Inferior parietal cortex (tissue), 1 donor: ENCODE data around the gene NQO2.

Source experiments
- DNase-seq: peaks from one replicate; pipeline ENCODE4 v3.0.0-alpha.2; 2016; ENCODE audit errors: extremely low spot score

The NQO2 gene, protein sequence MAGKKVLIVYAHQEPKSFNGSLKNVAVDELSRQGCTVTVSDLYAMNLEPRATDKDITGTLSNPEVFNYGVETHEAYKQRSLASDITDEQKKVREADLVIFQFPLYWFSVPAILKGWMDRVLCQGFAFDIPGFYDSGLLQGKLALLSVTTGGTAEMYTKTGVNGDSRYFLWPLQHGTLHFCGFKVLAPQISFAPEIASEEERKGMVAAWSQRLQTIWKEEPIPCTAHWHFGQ

DNA sequence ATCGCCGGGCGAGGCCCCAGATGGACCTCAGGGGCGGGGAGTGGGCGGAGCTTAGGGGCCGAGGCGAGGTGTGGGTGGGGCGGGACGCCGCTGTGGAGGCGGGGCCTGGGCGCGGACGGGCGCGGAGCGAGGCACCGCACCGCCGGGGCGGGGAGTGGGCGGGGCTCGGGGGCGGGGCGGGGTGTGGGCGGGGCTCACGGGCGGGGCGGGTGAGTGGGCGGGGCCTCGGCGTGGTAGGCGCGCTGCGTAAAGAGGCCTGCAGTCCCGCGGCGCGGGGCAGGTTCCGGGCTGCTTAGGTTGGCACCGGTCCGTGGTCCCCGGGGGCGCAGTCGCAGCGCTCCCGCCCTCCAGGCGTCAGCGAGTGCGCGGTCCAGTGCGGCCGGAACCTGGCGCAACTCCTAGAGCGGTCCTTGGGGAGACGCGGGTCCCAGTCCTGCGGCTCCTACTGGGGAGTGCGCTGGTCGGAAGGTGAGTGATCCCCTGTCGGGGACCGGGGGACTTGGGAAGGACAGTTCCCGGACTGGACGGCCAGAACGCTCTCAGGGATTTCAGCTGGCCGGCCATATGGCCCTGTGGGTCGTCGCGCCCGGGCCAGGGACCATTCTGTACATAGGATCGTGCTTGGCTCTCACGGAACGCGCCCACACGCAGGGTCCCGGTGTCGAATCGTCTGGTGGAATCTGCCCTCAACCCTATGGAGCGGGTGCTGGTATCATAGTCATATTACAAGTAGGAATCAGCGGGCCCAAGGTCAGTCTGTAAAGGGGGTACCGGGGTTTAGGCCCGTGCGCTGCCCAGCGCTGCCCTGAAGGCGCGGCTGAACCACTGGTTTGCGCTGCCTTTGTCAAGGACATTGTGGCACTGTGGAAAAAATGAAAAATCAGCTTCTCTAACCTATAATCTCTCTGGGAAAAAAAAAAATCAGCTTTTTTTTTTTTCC lies at the start of gene NQO2:
Gene NQO2 (plus strand): TSS at position 277 of the 940 bp plus-strand sequence. CDS start 6,659 bp downstream, outside the sequence.
- peak; percentile 82 for DNase-seq

DNA sequence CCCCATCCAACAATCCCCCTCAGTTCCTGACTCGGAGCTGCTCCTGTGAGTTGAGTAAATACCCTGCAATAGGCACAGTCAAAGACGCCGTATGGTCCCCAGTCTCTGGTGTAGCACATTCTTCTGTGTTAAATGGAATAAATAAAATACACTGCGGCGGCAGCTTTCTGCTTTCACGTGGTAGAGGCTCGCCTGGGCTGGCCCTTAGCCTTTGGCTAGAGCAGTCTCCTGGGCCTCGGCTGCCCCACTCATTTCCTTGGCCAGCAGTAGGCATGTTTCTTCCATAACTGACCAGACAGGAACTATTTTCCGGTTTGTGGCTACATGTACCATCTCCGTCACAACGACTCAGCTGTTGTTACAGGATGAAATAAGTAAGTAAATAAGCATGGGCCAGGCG lies 49.0 kb upstream of the NQO2 start:
- no peak for DNase-seq

DNA sequence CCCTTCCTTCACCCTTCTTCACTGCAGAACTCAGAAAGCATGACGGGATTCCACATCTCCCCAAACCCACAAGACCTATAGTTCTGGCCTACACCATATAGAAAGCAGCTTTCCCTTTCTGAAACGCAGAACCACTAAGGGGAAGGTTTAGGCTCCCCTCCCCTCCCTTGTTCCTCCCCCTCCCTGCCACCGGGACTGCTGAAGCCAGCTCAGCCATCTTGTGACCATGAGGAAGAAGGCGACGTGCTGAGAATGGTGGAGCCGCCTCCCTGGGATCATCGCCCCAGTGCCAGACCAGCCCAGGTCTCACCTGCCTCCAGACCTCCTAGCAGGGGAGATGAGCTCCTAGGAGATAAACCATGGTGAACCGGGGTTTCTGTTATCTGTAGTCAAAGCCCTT lies 48.0 kb upstream of the NQO2 start:
- no peak for DNase-seq

DNA sequence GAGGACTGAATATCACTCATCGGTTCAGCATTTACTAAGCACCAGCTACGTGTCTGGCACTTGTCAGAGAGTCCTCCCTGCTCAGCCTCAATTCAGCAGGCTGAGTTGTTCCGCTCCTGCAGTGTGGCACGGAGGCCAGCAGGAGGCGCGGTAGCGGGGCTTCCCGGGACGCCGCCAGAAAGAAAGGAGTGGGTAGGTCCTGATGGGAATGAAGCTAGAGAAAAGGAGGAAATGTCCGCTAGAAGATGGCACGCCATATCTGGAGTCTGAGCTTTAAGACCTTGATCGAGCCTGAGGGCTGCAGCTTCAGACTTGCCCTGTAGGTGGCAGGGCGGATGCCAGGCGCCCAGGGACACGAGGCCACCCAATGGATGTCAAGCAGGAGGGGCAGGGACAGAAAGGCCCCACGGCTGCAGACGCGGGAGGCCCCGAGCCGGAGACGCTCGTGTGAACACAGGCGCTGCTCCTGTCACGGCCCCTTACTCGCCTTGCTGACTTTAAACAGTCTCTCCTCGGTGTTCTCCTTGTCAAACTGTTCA lies 47.1 kb upstream of the NQO2 start:
- peak; percentile 66 for DNase-seq

DNA sequence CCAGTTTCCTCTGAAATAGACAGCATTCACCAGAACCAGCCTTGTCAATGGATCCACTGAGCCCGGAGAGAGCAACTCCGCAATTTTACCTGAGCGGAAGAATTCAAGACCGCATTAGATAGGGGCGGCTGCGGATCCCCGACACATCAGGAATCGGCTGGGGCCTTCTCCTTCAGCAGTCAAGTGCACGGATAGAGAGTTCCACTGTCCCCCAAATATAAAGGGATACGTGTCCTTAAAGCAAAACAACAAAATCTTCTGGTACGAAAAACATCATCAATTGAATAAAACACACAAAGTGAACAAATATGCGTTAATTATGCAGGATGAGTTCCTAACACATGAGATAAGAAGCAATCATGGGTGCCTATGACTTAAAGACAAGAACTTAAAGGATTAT lies 46.6 kb upstream of the NQO2 start:
- DNase-seq, result no peak

DNA sequence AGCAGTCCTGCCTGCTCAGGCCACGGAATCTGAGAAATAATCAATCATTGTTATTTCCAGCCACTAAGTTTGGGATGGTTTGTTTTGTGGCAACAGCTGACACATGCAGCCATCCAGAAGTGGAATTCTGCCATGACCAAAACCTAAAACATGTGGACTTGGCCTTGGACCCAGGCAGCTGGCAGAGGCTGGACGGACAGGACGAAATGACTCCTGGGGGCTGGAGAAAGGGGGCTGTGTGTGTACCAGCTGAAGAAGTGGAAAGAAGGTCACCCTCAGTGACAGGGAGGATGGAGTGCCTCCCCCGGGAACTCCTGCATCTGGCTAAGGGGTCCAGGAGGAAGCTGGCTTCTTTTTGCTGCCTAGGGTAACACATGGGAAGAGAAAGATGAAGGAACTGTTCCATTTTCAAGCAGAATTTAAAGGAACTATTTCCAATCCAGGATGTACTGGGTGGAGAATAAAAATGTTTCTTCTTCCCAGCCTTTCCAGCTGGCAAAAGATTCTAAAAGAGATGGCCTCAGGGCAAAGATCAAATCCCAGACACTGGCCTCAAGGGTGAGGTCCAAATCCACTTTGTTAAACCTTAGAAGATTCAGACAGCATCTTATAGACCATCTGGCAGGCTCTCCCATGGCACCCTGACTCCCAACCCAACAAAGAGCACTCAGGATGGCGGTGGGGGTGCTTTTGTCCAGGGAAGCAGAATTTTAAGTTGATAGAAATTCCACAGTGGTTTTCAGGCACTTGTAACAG lies 42.6 kb upstream of the NQO2 start:
- no peak for DNase-seq

DNA sequence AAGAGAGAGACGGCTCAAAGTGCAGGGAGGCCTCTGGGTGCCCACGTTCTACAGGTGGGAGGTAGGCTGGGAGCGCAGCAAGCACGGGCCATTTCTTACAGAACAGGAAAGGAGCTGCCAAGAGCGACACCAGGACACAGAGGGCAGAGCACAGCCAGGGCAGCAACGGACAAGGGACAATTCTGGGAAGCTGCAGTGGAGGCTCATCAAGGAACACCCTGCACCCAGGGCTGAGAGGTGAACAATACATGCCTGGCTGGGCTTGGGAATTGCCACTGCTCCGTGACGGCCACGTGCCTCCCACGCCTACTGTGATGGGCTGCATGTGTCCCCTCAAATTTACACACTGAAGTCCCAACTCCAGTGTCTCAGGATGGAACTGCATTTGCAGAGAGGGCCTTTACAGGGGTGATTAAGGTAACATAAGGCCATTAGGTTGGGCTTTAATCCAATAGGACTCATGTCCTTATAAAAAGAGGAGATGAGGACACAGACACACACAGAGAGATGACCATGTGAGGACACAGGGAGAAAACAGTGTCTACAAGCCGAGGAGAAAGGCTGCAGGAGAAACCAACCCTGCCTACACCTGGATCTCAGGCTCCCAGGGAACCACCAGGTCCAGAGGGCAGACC lies 41.9 kb upstream of the NQO2 start:
- DNase-seq, result no peak

DNA sequence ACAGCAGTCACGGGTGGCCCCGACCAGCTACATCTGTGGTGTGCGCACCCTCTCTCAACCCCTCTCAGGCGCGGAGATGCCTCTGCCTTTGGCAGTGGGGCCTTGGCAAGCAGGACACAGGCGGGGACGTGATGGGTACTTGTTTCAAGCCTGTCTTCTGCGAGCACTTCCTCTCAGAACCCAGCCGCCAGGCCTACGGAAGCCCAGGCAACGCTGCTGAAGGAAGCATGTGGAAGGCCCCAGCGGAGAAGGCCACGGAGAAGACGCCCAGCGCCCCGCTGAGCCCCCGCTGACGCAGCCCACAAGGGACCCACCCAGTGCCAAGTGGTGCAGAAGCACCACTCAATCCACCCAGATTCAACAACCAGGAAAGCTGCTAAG lies 41.4 kb upstream of the NQO2 start:
- no peak for DNase-seq

DNA sequence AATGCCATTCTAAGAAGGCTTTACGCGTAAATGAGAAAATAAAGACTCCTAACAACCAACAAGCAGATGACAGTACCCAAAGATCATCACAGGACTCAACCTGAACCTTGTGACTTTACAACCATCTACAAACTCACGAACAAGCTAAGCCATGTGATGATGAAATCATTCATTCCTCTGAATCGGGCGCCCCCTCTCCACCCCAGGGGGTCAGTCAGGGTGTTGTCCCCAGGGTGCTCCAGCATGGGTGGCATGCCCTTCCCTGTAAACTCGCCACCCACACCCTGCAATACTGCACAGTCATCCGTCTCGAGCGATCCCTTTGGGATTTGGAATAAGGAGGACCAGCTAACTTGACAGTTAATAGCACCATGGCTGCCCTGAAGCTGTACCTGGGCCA lies 40.9 kb upstream of the NQO2 start:
- no peak for DNase-seq

DNA sequence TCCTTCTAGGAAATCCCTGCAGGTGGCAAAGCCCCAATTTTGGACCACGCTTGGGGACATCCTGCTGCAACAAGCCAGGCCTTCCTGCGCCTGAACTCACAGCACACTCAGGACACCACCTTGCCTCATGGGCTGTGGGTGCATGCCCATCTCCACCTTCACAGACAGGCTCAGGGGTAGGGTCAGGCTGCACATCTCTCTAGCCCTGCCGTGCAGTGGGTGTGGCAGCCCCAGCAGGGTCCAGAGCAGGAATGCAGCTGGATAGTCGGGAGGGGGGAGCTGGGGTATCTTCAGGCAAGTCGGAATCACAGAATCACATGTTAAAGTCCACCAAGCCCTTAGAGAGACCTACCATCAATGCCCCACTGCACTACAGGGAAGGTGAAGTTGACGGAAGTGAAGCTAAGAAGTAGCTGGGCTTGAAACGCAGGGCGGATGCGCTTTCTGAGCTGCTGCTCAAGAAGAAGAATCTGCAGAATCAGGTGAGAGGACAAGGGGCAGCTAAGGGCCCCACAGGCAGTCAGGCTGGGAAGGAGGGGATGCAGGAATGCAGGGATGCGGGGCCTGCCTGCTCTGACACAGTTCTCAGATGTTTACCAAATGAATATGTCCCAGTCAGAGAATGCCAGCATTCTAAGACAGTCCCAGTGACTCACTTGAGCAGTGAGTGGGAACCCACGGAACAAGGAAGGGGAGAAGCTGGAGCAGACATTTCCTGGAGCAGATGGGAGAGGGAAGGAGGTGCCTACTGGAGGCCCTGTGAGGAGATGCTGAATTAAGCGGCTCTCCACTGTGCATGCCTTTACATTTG lies 39.6 kb upstream of the NQO2 start:
- DNase-seq, result no peak

DNA sequence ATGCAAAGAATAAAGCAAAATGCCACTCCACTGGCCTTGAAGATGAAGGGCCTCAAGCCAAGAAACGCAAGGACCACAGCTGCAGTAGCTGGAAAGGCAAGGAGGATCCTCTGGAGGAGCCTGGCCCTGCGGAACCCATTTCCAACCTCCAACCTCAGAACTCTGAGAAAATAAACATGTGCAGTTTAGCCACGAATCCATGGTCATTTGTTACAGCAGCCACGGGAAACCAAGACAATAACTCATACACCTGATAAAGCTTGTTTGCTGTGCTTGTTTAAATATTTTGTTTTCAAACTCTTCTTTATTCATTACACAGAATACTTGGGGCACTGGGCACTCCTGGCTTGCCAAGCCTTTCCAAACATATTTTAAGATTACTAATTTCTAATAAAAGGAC lies 38.8 kb upstream of the NQO2 start:
- DNase-seq, result no peak

DNA sequence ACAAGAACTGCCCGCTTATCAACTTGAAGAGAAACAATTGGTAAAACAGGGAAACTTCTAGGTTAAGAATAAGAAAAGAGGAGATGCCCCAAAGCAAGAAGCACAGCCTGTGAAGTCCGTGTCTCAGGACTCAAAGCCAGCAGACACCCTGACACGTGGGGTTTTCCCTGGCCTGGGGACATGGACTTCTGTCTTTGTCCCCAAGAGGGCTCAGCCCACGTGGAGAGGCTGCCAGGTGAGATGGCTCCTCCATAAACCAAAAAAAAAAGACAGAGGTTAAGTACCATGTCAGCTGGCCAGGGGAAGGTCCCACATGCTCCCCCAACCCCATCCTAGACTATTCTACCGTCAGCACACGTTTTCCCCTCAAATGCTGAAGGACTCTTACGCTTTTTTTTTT lies 38.2 kb upstream of the NQO2 start:
- DNase-seq, result no peak

DNA sequence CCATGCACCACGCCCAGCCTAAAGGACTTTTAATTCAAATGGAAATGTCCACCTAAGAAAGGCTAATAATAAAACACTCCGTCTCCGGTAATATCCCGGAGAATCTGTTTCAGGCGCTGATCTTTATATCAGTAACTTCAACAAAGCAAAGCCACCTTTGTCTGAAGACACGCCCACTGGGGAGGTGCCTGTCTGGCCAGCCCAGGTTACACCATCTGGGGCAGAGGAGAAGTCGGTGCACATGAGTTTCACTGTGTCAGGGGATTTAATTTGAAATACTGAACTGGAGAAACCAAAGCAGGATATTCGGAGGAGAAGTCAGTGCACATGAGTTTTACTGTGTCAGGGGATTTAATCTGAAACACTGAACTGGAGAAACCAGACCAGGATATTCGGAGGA lies 37.7 kb upstream of the NQO2 start:
- no peak for DNase-seq

DNA sequence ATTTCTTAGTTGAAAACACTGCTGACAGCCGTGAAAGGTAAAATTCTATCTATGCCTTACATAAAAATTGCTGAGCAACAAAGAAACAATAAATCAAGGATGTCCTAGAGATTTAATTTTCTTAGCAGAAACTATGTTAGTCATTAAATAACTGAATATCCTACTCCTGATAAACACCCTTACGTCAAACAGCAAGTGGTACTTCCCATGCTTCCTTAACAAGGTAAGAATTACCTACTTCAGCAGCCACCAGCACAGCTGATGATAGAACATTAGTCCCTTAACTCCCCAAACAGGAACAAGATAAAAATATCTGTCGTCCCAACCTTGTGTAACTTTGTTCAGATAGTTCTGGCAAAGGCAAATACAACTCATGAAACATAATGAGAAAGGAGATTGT lies 37.1 kb upstream of the NQO2 start:
- DNase-seq, result no peak

DNA sequence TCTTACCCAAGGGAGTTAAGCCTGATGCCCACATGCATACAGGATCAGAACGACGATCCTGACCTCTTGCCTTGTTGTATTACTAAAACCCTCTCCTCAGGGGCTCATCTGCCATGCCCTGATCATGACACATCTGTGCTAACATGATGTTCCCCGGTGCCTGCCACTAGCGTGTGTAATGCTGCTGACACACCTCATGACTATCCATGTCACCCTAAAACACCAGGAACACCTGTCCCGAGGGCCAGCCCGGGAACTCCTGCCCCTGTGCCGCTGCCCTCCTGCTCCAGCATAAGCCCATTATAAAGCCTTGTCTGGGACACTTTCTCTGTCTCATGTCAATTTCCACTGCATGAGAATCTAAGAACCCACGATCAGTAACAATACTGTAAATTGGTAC lies 35.9 kb upstream of the NQO2 start:
- no peak for DNase-seq

DNA sequence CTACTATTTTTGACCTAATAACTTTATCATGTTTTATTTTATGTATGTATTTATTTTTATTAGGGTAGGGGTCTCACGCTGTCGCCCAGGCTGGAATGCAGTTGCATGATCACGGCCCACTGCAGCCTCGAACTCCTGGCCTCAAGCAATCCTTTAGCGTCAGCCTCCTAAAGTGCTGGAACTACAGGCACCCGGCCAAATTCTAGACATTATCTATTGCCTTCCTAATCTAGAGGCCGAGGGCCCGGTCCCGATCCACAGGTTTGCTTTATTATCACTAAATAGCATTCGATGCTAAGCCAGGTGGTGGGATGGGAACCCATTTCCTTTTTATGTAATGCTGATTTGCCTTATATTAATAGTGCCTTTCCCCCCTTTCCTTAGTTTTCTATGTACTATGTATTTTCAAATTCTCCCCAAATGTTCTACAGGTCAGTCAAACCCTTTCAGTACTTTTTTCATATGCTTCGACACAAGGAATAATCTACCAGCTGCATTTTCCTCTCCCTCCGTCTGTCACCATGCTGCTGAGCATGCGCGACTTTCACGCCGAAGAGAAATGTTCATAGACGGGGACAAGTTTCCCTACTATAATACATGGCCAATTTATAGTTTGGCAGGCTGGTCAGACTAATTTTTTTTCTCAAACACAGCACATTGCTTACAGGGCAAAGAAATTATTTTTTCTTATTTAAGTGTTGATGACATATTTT lies 34.7 kb upstream of the NQO2 start:
- DNase-seq, result no peak

DNA sequence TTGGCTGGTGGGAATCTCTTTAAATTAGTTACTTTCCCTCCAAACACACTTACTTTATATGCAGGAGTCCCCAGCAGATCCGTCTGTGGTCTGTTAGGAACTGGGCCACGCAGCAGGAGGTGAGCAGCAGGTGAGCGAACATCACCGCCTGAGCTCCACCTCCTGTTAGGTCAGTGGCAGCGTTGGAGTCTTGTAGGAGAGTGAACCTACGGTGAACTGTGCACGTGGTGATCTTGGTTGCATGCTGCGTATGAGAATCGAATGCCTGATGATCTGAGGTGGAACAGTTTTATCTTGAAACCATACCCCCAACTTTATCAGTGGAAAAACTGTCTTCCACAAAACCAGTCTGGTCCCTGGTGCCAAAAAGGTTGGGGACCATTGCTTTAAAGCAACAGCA lies 33.3 kb upstream of the NQO2 start:
- DNase-seq, result no peak

DNA sequence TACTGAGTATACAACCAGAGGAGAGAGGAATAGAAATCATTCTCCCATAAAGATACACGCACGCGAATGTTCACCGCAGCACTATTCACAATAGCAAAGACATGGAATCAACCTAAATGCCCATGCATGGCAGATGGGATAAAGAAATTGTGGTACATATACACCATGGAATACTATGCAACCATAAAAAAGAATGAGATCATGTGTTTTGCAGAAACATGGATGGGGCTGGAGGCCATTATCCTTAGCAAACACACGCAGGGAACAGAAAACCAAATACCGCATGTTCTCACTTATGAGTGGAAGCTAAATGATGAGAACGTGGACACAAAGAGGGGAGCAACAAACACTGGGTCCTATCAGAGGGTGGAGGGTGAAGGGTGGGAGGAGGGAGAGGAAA lies 31.8 kb upstream of the NQO2 start:
- DNase-seq, result no peak

DNA sequence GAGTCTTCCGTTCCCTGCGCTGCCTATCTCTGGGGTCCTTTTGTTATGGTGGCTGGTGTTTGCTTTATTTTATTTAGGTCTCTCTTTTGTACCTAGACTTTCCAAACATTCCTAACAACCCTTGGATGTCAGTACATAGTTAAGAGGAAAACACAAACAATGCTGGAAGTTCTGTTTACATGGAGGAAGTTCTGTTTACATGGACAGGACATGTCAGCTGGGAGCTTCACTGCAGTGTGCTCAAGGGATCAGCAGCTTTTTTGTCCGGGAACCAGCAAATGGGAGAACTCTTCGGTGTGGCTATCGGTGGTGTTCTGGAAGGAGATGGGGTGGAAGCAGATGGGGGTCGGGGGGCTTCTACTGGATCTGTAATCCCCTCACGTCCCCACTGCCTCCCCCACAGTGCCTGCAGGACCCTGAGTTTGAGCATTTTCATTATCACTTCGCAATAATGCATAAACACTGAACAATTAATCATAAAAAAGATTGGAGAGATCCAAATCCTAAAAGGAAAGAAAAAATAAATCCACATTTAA lies 31.0 kb upstream of the NQO2 start:
- DNase-seq, result no peak

DNA sequence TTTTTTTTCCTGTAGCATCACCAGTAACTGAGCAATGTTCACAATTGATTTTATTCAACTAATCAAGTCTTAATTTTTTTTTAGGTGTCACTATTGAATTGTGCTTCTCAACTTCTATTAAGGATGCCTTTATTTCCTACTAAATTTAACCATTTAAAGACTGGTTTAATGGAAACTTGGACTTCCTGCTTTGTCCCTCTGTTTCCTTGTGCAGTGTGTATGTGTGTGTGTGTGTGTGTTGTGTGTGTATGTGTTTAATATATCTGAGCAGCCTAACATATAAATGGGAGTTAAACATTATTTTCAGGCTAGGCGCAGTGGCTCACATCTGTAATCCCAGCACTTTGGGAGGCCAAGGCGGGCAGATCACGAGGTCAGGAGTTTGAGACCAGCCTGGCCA lies 30.1 kb upstream of the NQO2 start:
- no peak for DNase-seq
